Mammary epithelial cell (primary cell): ENCODE data around the gene HYI.

Experiments used
- EZH2 ChIP-seq: IDR thresholded peaks from 2 replicates; pipeline ENCODE4 v1.6.1; 2012; ENCODE audit warnings: low read length, inconsistent platforms, borderline replicate concordance
- TF ChIP-seq, protein P1 (sequence below), 2 donors: IDR thresholded peaks in 1 of 2; conservative IDR thresholded peaks in 1 of 2; 2 replicates each; pipeline ENCODE4 v1.5.1; 2011 to 2012; ENCODE audit warnings: inconsistent platforms in 2 of 2, low read length in 2 of 2, mild to moderate bottlenecking in 2 of 2, control low read depth in 1 of 2, low read depth in 1 of 2; ENCODE audit not compliant: insufficient read depth in 1 of 2; ENCODE audit errors: extremely low read depth in 1 of 2

DNA sequence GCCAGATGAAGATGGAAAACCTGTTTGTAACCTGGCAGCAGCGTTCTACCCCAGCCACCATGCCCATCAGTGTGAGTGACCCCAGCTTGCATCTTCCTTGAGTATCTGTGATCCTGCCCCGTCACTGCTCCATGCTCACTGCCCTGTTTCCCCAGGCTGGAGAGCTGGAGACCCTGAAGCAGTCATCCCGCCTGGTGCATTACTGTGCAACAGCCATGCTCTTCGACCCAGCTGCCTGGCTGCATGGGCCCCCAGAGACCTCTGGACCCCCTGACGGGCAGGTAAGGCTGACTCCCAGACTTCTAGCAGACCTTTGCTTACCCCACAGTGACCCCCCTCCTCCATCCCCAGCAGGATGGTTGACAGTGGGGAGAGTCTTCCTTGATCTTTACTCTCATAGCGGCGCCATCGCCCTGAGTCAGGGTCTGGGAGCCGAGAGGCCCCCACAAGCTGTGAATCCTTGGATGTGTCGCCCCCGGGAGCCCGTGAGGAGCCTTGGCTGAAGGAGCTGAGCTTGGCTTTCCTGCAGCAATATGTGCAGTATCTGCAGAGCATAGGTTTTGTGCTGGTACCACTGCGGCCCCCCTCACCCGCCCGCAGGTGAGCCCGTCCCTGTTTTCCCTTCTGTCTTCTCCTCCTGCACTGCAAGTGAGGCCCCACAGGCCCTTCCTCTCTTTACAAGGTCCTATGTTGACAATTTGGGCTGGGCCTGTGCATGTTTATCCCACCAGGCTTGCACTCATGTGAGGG is 10.4 kb downstream of the HYI start:
- TF ChIP-seq, protein P1, sequence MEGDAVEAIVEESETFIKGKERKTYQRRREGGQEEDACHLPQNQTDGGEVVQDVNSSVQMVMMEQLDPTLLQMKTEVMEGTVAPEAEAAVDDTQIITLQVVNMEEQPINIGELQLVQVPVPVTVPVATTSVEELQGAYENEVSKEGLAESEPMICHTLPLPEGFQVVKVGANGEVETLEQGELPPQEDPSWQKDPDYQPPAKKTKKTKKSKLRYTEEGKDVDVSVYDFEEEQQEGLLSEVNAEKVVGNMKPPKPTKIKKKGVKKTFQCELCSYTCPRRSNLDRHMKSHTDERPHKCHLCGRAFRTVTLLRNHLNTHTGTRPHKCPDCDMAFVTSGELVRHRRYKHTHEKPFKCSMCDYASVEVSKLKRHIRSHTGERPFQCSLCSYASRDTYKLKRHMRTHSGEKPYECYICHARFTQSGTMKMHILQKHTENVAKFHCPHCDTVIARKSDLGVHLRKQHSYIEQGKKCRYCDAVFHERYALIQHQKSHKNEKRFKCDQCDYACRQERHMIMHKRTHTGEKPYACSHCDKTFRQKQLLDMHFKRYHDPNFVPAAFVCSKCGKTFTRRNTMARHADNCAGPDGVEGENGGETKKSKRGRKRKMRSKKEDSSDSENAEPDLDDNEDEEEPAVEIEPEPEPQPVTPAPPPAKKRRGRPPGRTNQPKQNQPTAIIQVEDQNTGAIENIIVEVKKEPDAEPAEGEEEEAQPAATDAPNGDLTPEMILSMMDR (conservative IDR thresholded peaks at IDR 0.05 in 1 of 2, IDR thresholded peaks at IDR 0.05 in 1 of 2; ENCODE audit: extremely low read depth in 1 of 2, insufficient read depth in 1 of 2, low read depth in 1 of 2, low read length in 2 of 2) = no peak
- TF ChIP-seq EZH2 = no peak
